HG02973 (cell line): ENCODE measurements around the gene RAC3.

Experiments
- ATAC-seq: cut with Tn5 transposase; IDR thresholded peaks from one replicate; pipeline ENCODE4 v1.9.1; 2021; ENCODE audit warnings: moderate library complexity; ENCODE audit not compliant: unreplicated experiment

RAC3 gene

GRCh38 chr17:82031303-82031884, at the start of gene RAC3:
RAC3 (plus strand) TSS chr17:82031678; CDS start chr17:82031762, 84 bp downstream.
- ATAC-seq = no peak

- no peak for ATAC-seq
These were observed 48.4 kb upstream of the RAC3 start for GRCh38 chr17:81983011-81983638.

- ATAC-seq = no peak
These were observed 47.7 kb upstream of the RAC3 start for GRCh38 chr17:81983639-81984373.

- ATAC-seq = no peak
These were observed 46.6 kb upstream of the RAC3 start for GRCh38 chr17:81984773-81985410.

GRCh38 chr17:81986606-81987005, 44.9 kb upstream of the RAC3 start:
- no peak for ATAC-seq

GRCh38 chr17:81987161-81987770, 44.2 kb upstream of the RAC3 start:
- no peak for ATAC-seq

GRCh38 chr17:81990836-81991683, 40.4 kb upstream of the RAC3 start:
- ATAC-seq = no peak

GRCh38 chr17:81991684-81992305, 39.7 kb upstream of the RAC3 start:
- ATAC-seq = no peak

GRCh38 chr17:81992306-81993102, 39.0 kb upstream of the RAC3 start:
- ATAC-seq = no peak

GRCh38 chr17:81993729-81994592, 37.5 kb upstream of the RAC3 start:
- ATAC-seq = no peak

- no peak for ATAC-seq
These were observed 36.6 kb upstream of the RAC3 start for GRCh38 chr17:81994593-81995462.

GRCh38 chr17:81995463-81996231, 35.8 kb upstream of the RAC3 start:
- ATAC-seq = no peak

- ATAC-seq = no peak
These were observed 35.2 kb upstream of the RAC3 start for GRCh38 chr17:81996232-81996756.

- no peak for ATAC-seq
These were observed 34.6 kb upstream of the RAC3 start for GRCh38 chr17:81996757-81997441.

- no peak for ATAC-seq
These were observed 33.3 kb upstream of the RAC3 start for GRCh38 chr17:81998212-81998611.
